GDM1 (cell line): ENCODE results near the gene TANC1.

Experiments
- DNase-seq: peaks from one replicate; lab custom pipeline; 2025; lab: John Stamatoyannopoulos, UW

TANC1 gene

GRCh38 chr2:159063677-159064076 is 95.2 kb downstream of the TANC1 start:
- no peak for DNase-seq

GRCh38 chr2:159064446-159065301 is 96.2 kb downstream of the TANC1 start:
- no peak for DNase-seq

GRCh38 chr2:159065313-159065712 is 96.9 kb downstream of the TANC1 start:
- no peak for DNase-seq

GRCh38 chr2:159065891-159066290 is 97.5 kb downstream of the TANC1 start:
- DNase-seq = no peak

DNA sequence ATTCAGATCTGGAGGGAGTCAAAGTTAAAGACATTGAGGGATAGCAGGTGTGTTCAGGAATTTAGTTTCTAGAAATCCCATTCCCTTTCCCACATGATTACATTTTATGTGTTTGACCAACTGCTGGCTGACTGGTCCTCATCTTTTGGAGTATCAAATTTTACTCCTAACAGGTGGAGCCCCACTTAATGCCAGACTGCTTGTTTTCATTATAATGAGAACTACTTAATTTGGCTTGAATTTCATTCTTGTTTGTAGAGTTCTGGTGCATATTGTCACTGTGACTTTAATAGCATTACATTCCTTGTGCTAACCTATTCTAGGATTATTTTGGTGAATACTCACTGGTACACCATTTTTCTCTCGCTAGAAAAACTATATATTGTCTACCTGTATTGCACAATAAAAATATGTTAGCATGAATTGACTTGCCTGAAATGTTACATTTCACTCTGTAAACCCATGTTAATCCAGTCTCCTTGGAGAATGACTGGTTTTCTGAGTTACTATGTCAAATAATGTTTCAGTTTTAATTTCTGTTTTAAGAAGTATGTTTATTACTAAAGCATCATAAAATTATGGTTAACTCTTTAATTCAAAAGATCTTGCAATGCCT is 98.2 kb downstream of the TANC1 start:
- no peak for DNase-seq

GRCh38 chr2:159067971-159068370 is 99.5 kb downstream of the TANC1 start:
- DNase-seq = no peak

GRCh38 chr2:159069229-159069628 is 100.8 kb downstream of the TANC1 start:
- DNase-seq = no peak

- DNase-seq = no peak
These were observed 101.8 kb downstream of the TANC1 start for GRCh38 chr2:159070235-159070634.

DNA sequence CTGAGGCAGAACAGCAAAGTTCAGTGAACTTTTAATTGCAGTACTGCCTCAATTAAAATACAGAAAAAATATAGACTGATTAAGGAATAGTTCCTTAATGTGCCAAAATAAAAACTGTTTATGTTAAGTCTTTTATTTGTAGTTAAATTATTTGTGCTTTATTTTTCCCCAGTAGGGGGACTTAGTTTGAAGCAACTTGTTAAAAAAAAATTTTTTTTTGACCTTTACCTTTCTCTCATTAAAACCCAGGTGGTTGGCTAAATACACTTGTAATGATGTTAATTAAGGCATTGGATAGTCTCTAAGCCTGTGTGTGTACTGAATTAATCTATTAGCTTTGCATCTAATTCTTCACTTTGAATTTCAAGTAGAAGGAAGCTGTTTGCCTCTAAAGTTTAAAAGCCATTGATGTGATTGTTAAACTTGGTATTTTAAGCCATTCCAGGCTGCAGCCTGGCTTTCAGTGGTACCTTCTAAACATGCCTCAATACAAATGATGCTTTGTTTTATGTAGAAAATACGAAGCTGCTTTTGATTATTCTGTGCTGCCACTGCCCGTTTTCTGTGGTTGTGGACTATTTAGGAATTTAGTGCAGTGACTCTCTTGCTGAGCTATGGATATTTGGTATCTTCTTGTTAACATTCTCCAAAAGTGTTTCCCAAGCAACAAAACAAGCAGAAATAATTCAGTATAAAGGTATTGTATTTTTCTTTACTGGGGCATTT is 102.9 kb downstream of the TANC1 start:
- DNase-seq = no peak

GRCh38 chr2:159072795-159073194 is 104.4 kb downstream of the TANC1 start:
- DNase-seq = no peak

DNA sequence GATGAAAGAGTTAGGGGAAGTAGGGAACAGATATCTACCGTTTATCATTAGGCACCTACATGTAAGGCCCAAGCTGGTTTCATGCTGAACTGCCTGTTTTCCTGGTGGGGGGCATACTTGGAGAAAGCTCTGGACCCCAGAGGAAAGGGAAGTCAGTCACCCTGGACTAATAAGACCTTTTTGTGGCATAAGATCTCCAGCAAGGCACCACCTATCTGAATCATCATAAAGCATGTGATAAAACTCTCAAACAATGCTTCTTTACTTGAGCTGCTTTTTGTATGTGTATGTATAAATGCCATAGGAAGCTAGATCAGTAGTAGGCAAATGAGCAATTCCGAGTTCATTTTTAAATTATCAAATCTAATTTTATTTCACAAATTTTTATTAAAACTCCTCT is 104.8 kb downstream of the TANC1 start:
- DNase-seq = no peak

DNA sequence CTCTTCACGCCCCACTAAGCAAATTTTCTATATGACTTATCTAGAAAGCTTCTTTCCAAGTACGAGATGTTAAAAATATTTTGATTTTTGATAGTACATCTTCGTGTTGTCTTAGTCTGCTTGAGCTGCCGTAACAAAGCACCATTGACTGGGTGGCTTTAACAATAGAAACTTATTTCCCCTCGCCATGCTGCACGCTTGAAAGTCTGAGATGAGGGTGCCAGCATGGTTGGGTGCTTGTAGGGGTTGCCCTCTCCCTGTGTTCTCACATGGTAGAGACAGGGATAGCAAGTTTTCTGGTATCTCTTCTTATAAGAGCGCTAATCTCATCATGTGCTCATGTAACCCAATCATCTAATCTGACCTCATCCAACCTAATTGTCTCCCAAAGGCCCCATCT is 106.2 kb downstream of the TANC1 start:
- no peak for DNase-seq

DNA sequence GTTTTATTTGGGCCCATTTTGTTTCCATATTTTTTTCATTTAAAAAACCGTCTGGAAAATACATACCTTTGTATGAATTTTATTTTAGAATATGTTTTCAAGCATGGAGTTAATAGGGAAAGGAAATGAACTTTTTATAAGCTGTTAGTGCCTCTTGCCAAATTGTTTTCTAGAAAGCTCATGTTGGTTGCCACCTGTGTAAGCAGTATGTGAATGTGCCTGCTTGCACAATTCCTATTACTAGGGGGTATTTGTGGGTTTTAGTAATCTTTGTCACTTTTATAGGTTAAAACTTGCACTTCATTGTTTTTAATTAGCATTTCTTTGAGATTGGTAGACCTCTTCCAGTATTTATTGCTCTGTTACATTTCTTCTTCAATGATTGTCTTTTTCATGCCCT is 107.3 kb downstream of the TANC1 start:
- DNase-seq = no peak

GRCh38 chr2:159076241-159076640 is 107.8 kb downstream of the TANC1 start:
- no peak for DNase-seq

GRCh38 chr2:159077869-159078268 is 109.4 kb downstream of the TANC1 start:
- DNase-seq = no peak

GRCh38 chr2:159078443-159078842 is 110.0 kb downstream of the TANC1 start:
- DNase-seq = no peak

DNA sequence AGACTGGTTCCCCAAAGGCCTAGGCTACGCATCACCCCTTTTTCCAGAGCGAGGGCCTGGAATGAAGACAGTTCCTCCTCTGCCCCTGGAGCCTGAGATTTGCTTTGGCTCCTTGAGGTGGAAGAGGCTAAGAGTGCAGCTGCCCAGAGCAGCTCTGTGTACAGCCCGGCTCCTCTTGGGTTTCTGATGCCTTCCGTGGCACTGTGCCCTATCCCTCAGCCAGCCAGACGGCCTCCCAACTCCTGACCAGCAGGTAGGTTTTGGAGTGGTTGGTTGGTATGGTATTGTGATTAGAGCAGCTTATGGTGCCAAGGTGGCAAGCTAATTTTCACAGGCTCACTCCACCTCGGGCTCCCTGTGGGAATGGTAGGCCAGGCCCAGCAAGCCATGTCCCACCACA is 112.2 kb downstream of the TANC1 start:
- no peak for DNase-seq

GRCh38 chr2:159082119-159082518 is 113.7 kb downstream of the TANC1 start:
- no peak for DNase-seq

DNA sequence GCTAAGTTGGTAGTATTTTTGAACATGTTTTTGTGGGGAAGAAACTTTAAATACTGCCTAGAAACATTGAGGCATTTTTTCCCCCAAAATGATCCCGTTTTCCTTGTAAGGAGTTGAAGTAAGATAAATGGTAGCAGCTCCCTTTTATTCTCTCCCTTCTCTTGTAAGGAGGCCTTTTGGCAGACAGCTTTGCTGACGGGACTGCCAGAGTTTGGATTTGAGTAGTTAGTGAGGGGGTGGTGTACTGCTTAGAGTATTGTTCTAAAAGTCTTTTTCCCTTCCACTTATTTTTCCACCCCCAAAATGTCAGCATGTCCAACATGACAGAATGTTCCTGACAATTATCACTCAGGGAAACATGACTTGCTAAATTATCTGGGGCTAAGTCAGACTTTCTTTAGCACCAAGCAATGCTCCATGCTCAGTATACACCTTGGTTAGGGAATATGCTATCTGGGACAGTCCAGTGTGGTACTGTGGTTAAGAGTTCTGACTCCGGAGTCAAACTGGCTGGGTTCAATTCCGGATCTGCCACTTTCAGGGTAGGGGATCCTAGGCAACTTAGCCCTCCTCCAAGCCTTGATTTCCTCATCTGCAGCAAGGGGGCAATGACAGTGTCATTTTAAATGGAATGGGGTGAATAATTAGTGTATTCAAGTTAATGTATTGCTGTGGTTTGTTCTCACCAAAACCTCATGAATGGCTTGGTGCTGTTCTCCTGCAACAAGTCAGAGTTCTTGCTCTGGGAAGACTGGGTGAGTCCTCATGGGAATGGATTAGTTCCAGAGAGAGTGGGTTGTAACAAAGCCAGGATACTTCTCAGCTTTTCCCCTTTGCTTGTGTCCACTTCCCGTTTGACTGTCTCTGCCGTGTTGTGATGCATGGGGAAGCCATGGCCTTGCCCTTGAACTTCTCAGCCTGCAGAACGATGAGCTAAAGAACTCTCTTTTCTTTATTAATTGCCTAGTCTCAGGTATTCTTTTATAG is 116.2 kb downstream of the TANC1 start:
- no peak for DNase-seq

DNA sequence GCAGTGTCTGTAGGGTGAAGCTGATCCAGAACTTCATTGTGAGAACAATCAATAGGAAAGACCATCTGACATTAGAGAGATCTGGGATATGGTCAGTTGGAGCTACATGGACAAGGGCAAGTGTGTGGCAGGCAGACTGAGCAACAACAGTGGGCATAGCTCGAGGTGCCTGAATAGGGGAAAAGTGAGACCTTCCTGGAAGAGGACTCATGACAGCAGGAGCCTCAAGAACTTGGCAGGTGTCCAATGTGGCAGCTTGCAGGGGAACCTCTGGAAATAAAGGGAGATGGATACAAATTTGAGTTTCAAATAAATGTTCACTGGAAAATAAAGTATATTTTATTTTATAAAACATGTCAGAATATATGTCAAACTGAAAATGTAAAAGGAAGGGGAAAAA is 117.9 kb downstream of the TANC1 start:
- no peak for DNase-seq

DNA sequence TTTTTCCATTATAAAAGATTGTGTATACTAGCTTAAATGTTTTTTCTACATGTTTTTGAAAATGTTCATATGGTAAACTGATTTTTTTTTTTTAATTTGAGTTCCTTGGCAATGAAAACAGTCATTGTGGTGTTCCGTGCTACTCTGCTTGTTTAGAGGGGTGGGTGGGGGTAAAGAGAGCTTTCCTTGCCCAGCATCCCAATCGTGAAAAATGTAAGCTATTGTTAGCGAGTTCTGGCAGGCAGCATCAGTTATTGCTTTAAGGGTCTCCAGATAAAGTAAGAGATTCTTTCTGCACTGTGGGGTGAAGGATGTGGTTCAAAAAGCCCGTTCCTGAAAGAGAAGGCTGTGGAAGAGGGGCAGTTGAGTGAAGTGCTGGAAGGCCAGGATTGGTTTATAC is 118.4 kb downstream of the TANC1 start:
- DNase-seq = peak; percentile 34

DNA sequence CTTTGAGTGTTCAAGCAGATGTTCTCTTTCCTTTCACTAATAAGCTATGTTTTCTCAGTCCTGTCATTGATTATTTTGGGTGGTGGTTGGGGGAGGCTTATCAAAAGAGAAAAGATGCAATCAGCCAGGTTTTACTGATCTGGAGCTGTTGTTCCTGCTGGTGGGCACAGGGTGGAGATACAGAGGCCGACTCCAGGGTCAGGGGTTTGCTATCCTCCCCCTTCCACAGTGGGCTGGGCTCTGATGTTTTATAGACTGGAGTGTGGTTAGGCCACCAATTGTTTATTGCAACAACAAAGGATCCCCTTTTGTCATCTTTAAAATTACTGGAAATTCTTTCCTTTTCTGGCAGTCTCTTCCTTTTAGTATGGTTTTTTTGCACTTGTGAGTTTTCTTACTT is 120.5 kb downstream of the TANC1 start:
- no peak for DNase-seq
